Lower leg skin (tissue), 3 donors: ENCODE results near the gene CTNND2.

Experiments used
- CTCF ChIP-seq, 3 donors: fragments of 450-650 bp; IDR thresholded peaks; one replicate each; pipeline ENCODE4 v1.5.1; 2016; ENCODE audit warnings: antibody characterized with exemption in 3 of 3, mild to moderate bottlenecking in 3 of 3, moderate library complexity in 2 of 3
- POLR2A ChIP-seq, 2 donors: fragments of 450-650 bp; IDR thresholded peaks; one replicate each; pipeline ENCODE4 v1.6.1; 2016 to 2017; ENCODE audit warnings: antibody characterized with exemption in 2 of 2, mild to moderate bottlenecking in 1 of 2, moderate library complexity in 1 of 2

- TF ChIP-seq CTCF (IDR thresholded peaks at IDR 0.05), result no peak
- no peak for TF ChIP-seq POLR2A (IDR thresholded peaks at IDR 0.05)
Observed at GRCh38 chr5:11622785-11623184, 281.5 kb downstream of the CTNND2 start.
